GM19328 (cell line): ENCODE measurements around the gene FXYD7.
A peak's percentile ranks its signal among the peaks of the same experiment; 100 is the strongest.
"Not testable (repeated sequence)": the region's sequence is repeated elsewhere in the genome, so short reads cannot be mapped to it uniquely, and the experiment has no call there.

Source experiments
- ATAC-seq: cut with Tn5 transposase; IDR thresholded peaks from one replicate; pipeline ENCODE4 v1.9.1; 2021; ENCODE audit warnings: mild to moderate bottlenecking, moderate library complexity; ENCODE audit not compliant: unreplicated experiment

FXYD7 gene

GRCh38 chr19:35125749-35126623, 17.1 kb upstream of the FXYD7 start:
- ATAC-seq = no peak

DNA sequence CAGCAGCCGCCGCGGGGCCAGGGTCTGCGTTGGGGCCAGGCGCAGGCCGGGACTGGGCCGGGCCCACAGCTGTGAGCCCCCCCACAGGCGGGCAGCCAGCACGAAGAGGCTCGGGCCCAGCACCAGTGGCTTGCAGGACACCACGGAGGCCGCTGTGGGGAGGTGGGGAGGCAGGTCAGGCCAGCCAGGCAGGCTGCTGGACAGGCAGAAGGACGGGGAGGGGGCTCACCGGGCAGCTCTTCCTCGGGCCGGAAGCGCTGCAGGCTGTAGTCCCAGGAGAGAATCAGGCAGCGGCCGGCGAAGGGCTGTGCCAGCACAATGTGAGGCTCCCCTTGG, 16.5 kb upstream of the FXYD7 start:
- ATAC-seq = no peak

- ATAC-seq = no peak
Measured at GRCh38 chr19:35127871-35128270, 15.2 kb upstream of the FXYD7 start.

GRCh38 chr19:35128398-35129057, 14.5 kb upstream of the FXYD7 start:
- no peak for ATAC-seq

DNA sequence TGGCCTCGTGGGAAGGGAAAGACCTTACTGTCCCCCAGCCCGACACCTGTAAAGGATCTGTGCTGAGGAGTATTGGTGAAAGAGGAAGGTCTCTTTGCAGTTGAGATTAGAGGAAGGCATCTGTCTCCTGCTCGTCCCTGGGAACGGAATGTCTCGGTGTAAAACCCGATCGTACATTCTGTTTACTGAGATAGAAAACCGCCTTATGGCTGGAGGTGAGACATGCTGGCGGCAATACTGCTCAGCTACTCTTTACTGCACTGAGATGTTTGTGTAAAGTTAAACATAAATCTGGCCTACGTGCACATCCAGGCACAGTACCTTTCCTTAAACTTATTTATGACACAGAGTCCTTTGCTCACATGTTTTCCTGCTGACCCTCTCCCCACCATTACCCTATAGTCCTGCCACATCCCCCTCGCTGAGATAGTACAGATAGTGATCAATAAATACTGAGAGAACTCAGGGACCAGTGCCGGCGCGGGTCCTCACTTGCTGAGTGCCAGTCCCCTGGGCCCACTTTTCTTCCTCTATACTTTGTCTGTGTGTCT, 13.3 kb upstream of the FXYD7 start:
- ATAC-seq = not testable (repeated sequence)

- no peak for ATAC-seq
Measured at GRCh38 chr19:35130761-35131720, 12.0 kb upstream of the FXYD7 start.

GRCh38 chr19:35132254-35132653, 10.8 kb upstream of the FXYD7 start:
- no peak for ATAC-seq

- no peak for ATAC-seq
Measured at GRCh38 chr19:35133826-35134225, 9.2 kb upstream of the FXYD7 start.

- no peak for ATAC-seq
Measured at GRCh38 chr19:35134601-35135242, 8.3 kb upstream of the FXYD7 start, which contains the start of gene LGI4. Gene LGI4 (minus strand): TSS chr19:35135059. CDS start chr19:35134680, 379 bp downstream.

GRCh38 chr19:35135389-35135909, 7.6 kb upstream of the FXYD7 start:
- no peak for ATAC-seq

- ATAC-seq = no peak
Measured at GRCh38 chr19:35136231-35136630, 6.8 kb upstream of the FXYD7 start.

DNA sequence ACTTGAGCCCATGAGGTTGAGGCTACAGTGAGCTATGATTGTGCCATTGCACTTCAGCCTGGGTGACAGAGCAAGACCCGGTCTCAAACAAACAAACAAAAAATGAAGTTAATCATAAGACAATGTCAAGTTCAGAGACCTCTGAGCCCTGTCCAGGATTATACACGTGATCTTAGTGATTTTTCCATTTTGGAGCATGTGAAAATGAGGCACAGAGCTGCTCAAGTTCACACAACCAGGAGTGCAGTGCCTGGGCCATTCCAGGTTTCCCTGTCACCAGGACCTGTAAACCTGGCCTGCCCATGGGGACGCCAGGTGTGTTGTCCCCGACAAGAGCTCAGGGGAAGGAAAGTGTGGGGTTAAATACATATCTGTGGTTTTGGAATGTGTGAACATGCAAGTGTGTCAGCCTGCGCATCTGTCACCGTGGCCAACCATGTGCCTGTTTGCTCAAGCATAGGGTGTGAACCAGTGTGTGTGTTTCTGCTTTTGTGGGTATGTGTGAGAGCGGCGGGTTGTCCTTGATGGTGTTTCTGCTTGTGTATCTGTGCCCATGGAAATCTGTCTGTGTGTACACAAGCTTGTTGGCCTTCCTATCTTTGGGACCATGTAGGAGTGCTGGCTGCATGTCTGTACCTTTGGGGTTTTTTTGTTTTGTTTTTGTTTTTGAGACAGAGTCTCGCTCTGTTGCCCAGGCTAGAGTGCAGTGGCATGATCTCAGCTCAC, 5.9 kb upstream of the FXYD7 start:
- ATAC-seq = no peak

DNA sequence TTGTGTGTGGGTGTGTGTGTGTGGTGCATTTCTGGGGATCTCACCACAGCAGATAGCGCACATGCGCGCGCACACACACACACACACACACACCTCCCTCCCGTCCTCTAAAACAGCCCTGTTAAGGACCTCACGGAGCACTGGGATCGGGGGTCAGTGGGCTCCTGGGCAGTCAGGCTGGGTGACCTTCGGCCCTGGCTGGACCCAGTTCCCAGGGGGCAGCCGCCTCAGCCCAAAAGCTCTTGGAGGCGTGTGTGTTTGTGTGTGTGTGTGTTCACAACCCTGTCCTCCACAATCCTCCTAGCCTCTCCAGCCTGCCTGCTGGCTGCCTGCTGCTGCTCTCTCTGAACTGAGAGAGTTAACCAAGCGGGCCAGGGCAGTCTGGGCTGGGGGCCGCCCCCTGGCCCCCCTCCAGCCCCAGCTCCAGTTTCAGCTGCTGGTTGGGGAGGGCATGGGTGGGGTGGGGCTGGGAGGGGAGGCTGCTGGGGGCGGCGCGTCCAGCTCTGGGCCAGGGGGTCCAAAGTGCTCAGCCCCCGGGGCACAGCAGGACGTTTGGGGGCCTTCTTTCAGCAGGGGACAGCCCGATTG, 4.7 kb upstream of the FXYD7 start, which contains the start of gene FXYD1:
FXYD1 (plus strand) TSS at position 520 of the 588 bp plus-strand sequence. CDS start 1,256 bp downstream, outside the sequence.
- ATAC-seq = no peak

DNA sequence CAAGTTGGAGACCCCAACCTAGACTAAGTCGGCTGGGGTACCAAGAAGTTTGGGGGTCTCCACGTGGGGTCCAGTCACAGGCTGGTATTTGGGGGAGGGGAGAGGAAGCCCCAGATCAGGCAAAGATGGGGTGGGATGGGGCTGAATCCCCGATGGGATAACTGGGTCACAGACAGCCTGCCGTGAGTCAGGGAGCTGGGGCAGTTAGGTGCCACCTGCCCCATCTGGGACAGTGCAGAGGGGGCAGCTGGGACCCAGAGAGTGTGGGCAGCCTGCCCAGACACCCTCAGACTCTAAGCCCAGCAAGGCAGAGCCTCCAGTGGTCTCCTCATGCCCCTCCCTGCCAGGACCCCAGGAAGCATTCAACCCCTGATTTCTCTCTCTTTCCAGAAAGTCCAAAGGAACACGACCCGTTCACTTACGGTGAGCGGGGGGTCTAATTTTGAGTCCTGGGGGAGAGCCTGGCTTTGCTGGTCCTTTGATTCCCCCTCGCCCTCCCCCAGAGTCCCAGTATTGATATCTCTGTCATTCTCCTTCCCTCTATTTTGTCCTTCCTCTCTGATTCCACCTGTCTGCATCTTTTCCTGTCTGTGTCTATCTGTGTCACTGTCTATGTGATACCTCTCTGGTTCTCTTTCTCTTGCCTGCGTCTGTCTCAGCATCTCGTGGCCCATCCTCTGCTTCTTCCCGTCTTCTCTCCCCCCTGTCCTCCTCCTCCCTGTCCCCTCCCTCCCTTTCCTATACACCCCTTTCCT, 2.7 kb upstream of the FXYD7 start:
- ATAC-seq = no peak

DNA sequence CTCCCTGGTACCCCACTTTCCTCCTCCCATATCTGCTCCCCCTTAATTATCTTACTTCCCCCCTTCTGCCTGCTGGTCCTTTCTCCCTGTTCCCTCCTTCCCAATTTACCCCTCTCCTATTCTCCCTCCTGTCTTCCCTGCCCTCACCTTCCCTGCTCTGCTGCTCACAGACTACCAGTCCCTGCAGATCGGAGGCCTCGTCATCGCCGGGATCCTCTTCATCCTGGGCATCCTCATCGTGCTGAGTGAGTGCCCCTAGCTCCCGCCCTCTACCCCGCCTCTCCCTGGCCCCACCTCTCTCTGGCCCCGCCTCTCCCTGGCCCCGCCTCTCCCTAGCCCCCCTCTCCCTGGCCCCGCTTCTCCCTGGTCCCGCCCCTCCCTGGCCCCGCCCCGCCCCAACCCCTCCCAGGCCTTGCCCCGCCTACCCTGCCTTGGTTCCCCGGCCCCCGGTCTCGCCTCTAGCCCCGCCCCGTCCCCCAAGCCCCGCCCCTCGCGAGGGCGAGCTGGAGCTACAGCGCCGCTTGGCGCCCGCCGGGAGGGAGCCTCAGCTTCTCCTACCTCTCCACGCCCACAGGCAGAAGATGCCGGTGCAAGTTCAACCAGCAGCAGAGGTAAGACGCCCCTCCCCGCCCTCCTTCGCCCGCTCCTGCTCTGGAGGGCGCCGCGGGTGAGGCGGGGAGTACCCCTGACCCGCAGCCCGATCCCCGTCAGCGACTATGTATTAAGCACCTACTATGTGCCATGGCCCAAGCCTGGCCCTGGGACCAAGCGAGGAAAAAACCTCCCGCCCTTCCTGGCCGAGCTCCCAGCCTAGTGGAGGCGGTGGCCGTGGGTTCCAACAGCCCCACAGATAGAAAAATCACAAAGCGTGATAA, 1.9 kb upstream of the FXYD7 start:
- ATAC-seq = peak; percentile 59

- no peak for ATAC-seq
Measured at GRCh38 chr19:35141837-35142605, 1.0 kb upstream of the FXYD7 start.
